H1 (cell line): ENCODE data around the gene LAMA4. TPM values are rescaled to one million over a fixed set of nuclear protein-coding genes. Genes with fewer than 3 reads are reported as not detected.

Experiments used
- CTCF ChIA-PET: fragments of 300-600 bp; sonication (Branson Sonifier 250); formaldehyde crosslinking; loops from one replicate; lab custom pipeline; 2021; ENCODE audit not compliant: partially characterized antibody; lab: Charles Lee
- POLR2A ChIA-PET: fragments of 300-600 bp; sonication (Branson Sonifier 250); formaldehyde crosslinking; loops from one replicate; lab custom pipeline; 2021; ENCODE audit warnings: inconsistent platforms; ENCODE audit not compliant: partially characterized antibody; lab: Charles Lee
- DNase-seq, 2 experiments: peaks; one replicate each; pipeline versions ENCODE4 v3.0.0 to v3.0.0-alpha.2; 2010 to 2022; ENCODE audit warnings: low spot score in 2 of 2, low read depth in 1 of 2, mixed read lengths in 1 of 2
- FAIRE-seq: peaks from 2 replicates; lab custom pipeline; 2011; peaks lifted over from hg19 to GRCh38; lab: Jason Lieb, UNC
- H2AFZ ChIP-seq: 2 replicates; pipeline ENCODE4 v1.8.1; 2012; ENCODE audit warnings: low read length, inconsistent platforms
- H2AK5ac ChIP-seq: 2 replicates; pipeline ENCODE4 v1.6.1; 2013; ENCODE audit warnings: low read depth, low read length
- H2BK120ac ChIP-seq: replicated peaks from 2 replicates; pipeline ENCODE3; 2013; ENCODE audit warnings: low read depth, low read length, inconsistent platforms
- H2BK12ac ChIP-seq: 2 replicates; pipeline ENCODE4 v1.6.1; 2013; ENCODE audit warnings: low read depth, low read length
- H2BK15ac ChIP-seq: 2 replicates; pipeline ENCODE4 v1.6.1; 2013; ENCODE audit warnings: low read length
- H2BK20ac ChIP-seq: 2 replicates; pipeline ENCODE4 v1.6.1; 2013; ENCODE audit warnings: low read length
- H2BK5ac ChIP-seq: 2 replicates; pipeline ENCODE4 v1.6.1; 2013; ENCODE audit warnings: low read depth, low read length
- H3K14ac ChIP-seq: 2 replicates; pipeline ENCODE4 v1.6.1; 2013; ENCODE audit warnings: inconsistent platforms; ENCODE audit not compliant: insufficient read length
- H3K18ac ChIP-seq: 2 replicates; pipeline ENCODE4 v1.6.1; 2013; ENCODE audit warnings: low read length; ENCODE audit errors: extremely low read depth
- H3K23ac ChIP-seq: 2 replicates; pipeline ENCODE4 v1.6.1; 2013; ENCODE audit warnings: inconsistent platforms; ENCODE audit not compliant: insufficient read length
- H3K23me2 ChIP-seq: 2 replicates; pipeline ENCODE4 v1.6.1; 2013; ENCODE audit warnings: low read depth, low read length
- H3K27ac ChIP-seq: 2 replicates; pipeline ENCODE4 v1.6.1; 2011; ENCODE audit warnings: low read depth, low read length, inconsistent platforms
- H3K27me3 ChIP-seq, 4 experiments: replicated peaks in 1 of 4; 1 replicate in 1 of 4; 2 replicates in 3 of 4; pipeline versions ENCODE4 v1.6.1 to v1.8.1; 2011 to 2013; ENCODE audit warnings: low read length in 3 of 4, mild to moderate bottlenecking in 3 of 4, inconsistent platforms in 2 of 4, mixed read lengths in 2 of 4, moderate library complexity in 1 of 4; ENCODE audit not compliant: control insufficient read depth in 3 of 4, insufficient read depth in 3 of 4; ENCODE audit errors: extremely low read depth in 1 of 4
- H3K36me3 ChIP-seq, 4 experiments: 2 replicates each; pipeline versions ENCODE4 v1.6.1 to v1.8.1; 2011 to 2013; ENCODE audit warnings: mild to moderate bottlenecking in 4 of 4, low read length in 3 of 4, moderate library complexity in 2 of 4, control low read depth in 1 of 4, inconsistent platforms in 1 of 4; ENCODE audit not compliant: insufficient read depth in 4 of 4, control insufficient read depth in 2 of 4
- H3K4ac ChIP-seq: replicated peaks from 2 replicates; pipeline ENCODE3; 2013; ENCODE audit warnings: low read length, low read depth, mixed read lengths, inconsistent platforms; ENCODE audit not compliant: insufficient read length
- H3K4me1 ChIP-seq, 4 experiments: replicated peaks in 1 of 4; 1 replicate in 1 of 4; 2 replicates in 3 of 4; pipeline versions ENCODE4 v1.6.1 to v1.8.1; 2011 to 2013; ENCODE audit warnings: low read length in 3 of 4, inconsistent platforms in 2 of 4, mixed read lengths in 1 of 4; ENCODE audit not compliant: insufficient read depth in 4 of 4, control insufficient read depth in 3 of 4
- H3K4me2 ChIP-seq, 2 experiments: 2 replicates each; pipeline versions ENCODE4 v1.6.1 to v1.8.1; 2011 to 2013; ENCODE audit warnings: low read depth in 2 of 2, low read length in 2 of 2, control low read depth in 1 of 2, inconsistent platforms in 1 of 2, mild to moderate bottlenecking in 1 of 2; ENCODE audit not compliant: insufficient read depth in 1 of 2
- H3K4me3 ChIP-seq, 4 experiments: fragments of 200-600, 300-600 bp in 1 of 4; sonication (generic), shearing (Covaris generic), sonication (Bioruptor Twin) in 1 of 4; 2 replicates each; pipeline versions ENCODE4 v1.5.1 to v1.8.1; 2011 to 2016; ENCODE audit warnings: low read length in 4 of 4, low read depth in 3 of 4, control low read depth in 2 of 4, inconsistent platforms in 2 of 4, mild to moderate bottlenecking in 2 of 4, mixed read lengths in 1 of 4, moderate library complexity in 1 of 4; ENCODE audit not compliant: insufficient read depth in 2 of 4; ENCODE audit errors: extremely low read depth in 1 of 4
- H3K56ac ChIP-seq: replicated peaks from 2 replicates; pipeline ENCODE3; 2013; ENCODE audit warnings: low read depth, mild to moderate bottlenecking, mixed read lengths, low read length, inconsistent platforms; ENCODE audit not compliant: insufficient read length
- H3K79me1 ChIP-seq: 2 replicates; pipeline ENCODE4 v1.6.1; 2013; ENCODE audit warnings: low read depth, low read length, control low read depth
- H3K79me2 ChIP-seq, 2 experiments: 2 replicates each; pipeline versions ENCODE4 v1.6.1 to v1.8.1; 2012 to 2013; ENCODE audit warnings: low read length in 2 of 2, mild to moderate bottlenecking in 2 of 2, inconsistent platforms in 1 of 2; ENCODE audit not compliant: insufficient read depth in 2 of 2, control insufficient read depth in 1 of 2
- H3K9ac ChIP-seq, 4 experiments: replicated peaks in 1 of 4; 1 replicate in 1 of 4; 2 replicates in 3 of 4; pipeline versions ENCODE4 v1.6.1 to v1.8.1; 2011 to 2013; ENCODE audit warnings: low read depth in 3 of 4, low read length in 3 of 4, control low read depth in 2 of 4, mild to moderate bottlenecking in 2 of 4, moderate library complexity in 2 of 4, inconsistent platforms in 1 of 4; ENCODE audit errors: extremely low read depth in 1 of 4
- H3K9me3 ChIP-seq, 2 experiments: 2 replicates each; pipeline versions ENCODE4 v1.6.1 to v1.8.1; 2012 to 2013; ENCODE audit warnings: mild to moderate bottlenecking in 2 of 2, moderate library complexity in 2 of 2, control low read depth in 1 of 2, inconsistent platforms in 1 of 2, low read depth in 1 of 2, low read length in 1 of 2, mixed read lengths in 1 of 2; ENCODE audit not compliant: insufficient read depth in 2 of 2
- H4K20me1 ChIP-seq, 2 experiments: replicated peaks in 1 of 2; 2 replicates each; pipeline versions ENCODE3 to v1.8.1; 2011 to 2013; ENCODE audit warnings: inconsistent platforms in 2 of 2, low read length in 2 of 2, mild to moderate bottlenecking in 1 of 2; ENCODE audit not compliant: insufficient read depth in 2 of 2, control insufficient read depth in 1 of 2
- H4K5ac ChIP-seq: 2 replicates; pipeline ENCODE4 v1.6.1; 2013; ENCODE audit warnings: low read length, low read depth, mixed read lengths, inconsistent platforms; ENCODE audit not compliant: insufficient read length
- H4K8ac ChIP-seq: 2 replicates; pipeline ENCODE4 v1.8.0; 2013; ENCODE audit warnings: mild to moderate bottlenecking, moderate library complexity, low read length, inconsistent platforms; ENCODE audit not compliant: insufficient read depth; ENCODE audit errors: extremely low read depth
- H4K91ac ChIP-seq: replicated peaks from 2 replicates; pipeline ENCODE3; 2013; ENCODE audit warnings: low read length, mixed read lengths, inconsistent platforms; ENCODE audit not compliant: insufficient read length
- CTBP2 ChIP-seq: IDR thresholded peaks from 2 replicates; pipeline ENCODE4 v1.7.0; 2011; ENCODE audit warnings: borderline replicate concordance, mild to moderate bottlenecking, moderate library complexity, mixed read lengths, low read length; ENCODE audit not compliant: insufficient read depth, insufficient read length
- SP4 ChIP-seq: IDR thresholded peaks from 2 replicates; pipeline ENCODE4 v1.6.1; 2012; ENCODE audit warnings: low read length, inconsistent platforms
- TEAD4 ChIP-seq: IDR thresholded peaks from 2 replicates; pipeline ENCODE4 v1.6.1; 2012; ENCODE audit warnings: low read depth, low read length, inconsistent platforms, mixed read lengths
- WGBS, 2 experiments: shearing (Covaris generic) in 1 of 2; methylation state at CpG; one replicate each; pipeline versions ENCODE4 v1.1.6 to v1.1.7; 2013 to 2015; ENCODE audit warnings: low lambda C conversion rate in 2 of 2, mixed read lengths in 2 of 2, inconsistent platforms in 1 of 2, low coverage in 1 of 2, missing lambda C conversion rate in 1 of 2; ENCODE audit not compliant: insufficient replicate concordance in 2 of 2, insufficient coverage in 1 of 2, insufficient read length in 1 of 2; ENCODE audit errors: extremely low coverage in 1 of 2, missing lambda C conversion rate in 1 of 2; 5-methylcytosine and 5-hydroxymethylcytosine counted together
- polyA plus RNA-seq, 7 experiments: library from polyadenylated mRNA; depleted of rRNA in 3 of 7; stranded (reverse) in 5 of 7; unstranded in 2 of 7; fragments of >200 nt in 5 of 7; fragments of 200-250 nt in 2 of 7; gene quantifications; 1 replicate in 5 of 7; 2 replicates in 1 of 7; 4 replicates in 1 of 7; pipeline versions ENCODE4 v1.2.1 to v1.2.3, GENCODE V29; 2011 to 2013; ENCODE audit warnings: missing spikeins in 2 of 7, mixed read lengths in 2 of 7
- total RNA-seq: library from RNA; stranded (reverse); fragmentation: NEBNext Ultra II Directional; extraction: Animal tissue kit (Norgen Biotek cat#: 25700); gene quantifications from 2 replicates; pipeline ENCODE4 v1.2.1, GENCODE V29; 2021
- TF ChIP-seq, protein P1 (sequence below): IDR thresholded peaks from 2 replicates; pipeline ENCODE4 v1.6.1; 2012; ENCODE audit warnings: inconsistent platforms

The LAMA4 gene
- total and polyA plus RNA-seq, 2 of the 8 experiments (the other 6 are each of a cell fraction or from before 2014, with no cell fraction given): 0.95 to 1.5 TPM

DNA sequence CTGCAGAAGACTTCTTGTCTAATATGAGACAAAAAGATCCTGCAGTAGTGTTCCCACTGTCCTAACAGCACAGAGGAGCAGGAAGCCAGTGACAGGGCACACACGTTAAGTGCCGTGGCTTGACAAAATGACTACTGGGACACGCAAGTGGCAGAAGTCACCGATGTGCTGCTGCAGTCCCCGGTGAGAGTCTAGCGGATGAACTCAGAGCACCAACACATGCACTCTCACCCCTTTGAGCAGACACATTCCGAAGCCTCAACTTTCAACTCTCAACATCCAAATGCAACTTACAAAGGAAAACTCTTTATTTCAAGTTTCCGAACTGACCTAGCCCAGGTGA is 898 bp downstream of the LAMA4 start:
- peaks cover 2 to 35% (median 16%) of the 10 kb centered on the region in 4 experiments for H3K27me3 ChIP-seq
- H3K18ac ChIP-seq: no peak overlapping the region
- peak overlapping the region; percentile 88 for H2AFZ ChIP-seq
- FAIRE-seq: peak; percentile 42
- H3K9ac ChIP-seq: no peak overlapping the region
- peak overlapping the region; percentile 63 to 76 (median 70) for H3K4me3 ChIP-seq
- ChIA-PET CTCF (interaction anchor here (0.6 to 2.7 kb wide), 10 partner anchors 10 to 90 kb away, joined by 3 to 16 read pairs (median 4); no protein-coding TSS in a partner anchor), POLR2A (interaction anchor here (1.4 kb wide), 1 partner anchor 10 kb away, joined by 6 read pairs; no protein-coding TSS in a partner anchor)
- peaks cover 12% of the 10 kb centered on the region for H3K23me2 ChIP-seq
- no peaks in the 10 kb centered on the region for H3K36me3 ChIP-seq
- no peaks in the 10 kb centered on the region for H3K79me2 ChIP-seq
- H3K27ac ChIP-seq: no peak overlapping the region
- H3K4me1 ChIP-seq: peaks cover 0 to 7% (median 2%) of the 10 kb centered on the region in 4 experiments; a peak in 3 of 7 replicates
- no peaks in the 10 kb centered on the region for H4K20me1 ChIP-seq
- H2BK20ac ChIP-seq: no peak overlapping the region
- H2BK12ac ChIP-seq: no peak overlapping the region; the same call in 1 of the 2 replicates
- H2BK120ac ChIP-seq: no peak overlapping the region
- peak overlapping the region; percentile 89 to 91 for H3K4me2 ChIP-seq
- no peak overlapping the region for H3K4ac ChIP-seq
- H3K79me1 ChIP-seq: no peaks in the 10 kb centered on the region
- H4K8ac ChIP-seq: no peak overlapping the region
- WGBS, 2 experiments: 5% methylated on average over 8 of the region's 8 CpGs; no CpG with 5 or more reads in 1 of the 2 experiments
- TF ChIP-seq, protein P1, sequence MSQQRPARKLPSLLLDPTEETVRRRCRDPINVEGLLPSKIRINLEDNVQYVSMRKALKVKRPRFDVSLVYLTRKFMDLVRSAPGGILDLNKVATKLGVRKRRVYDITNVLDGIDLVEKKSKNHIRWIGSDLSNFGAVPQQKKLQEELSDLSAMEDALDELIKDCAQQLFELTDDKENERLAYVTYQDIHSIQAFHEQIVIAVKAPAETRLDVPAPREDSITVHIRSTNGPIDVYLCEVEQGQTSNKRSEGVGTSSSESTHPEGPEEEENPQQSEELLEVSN: no peak
- TF ChIP-seq CTBP2: peak; percentile 7
- TF ChIP-seq TEAD4: no peak
- TF ChIP-seq SP4: no peak
- H4K5ac ChIP-seq: no peak overlapping the region
- H2BK5ac ChIP-seq: peak overlapping the region; percentile 27; the same call in 1 of the 2 replicates
- H3K9me3 ChIP-seq: no peaks in the 10 kb centered on the region
- no peak overlapping the region for H2AK5ac ChIP-seq
- no peak overlapping the region for H4K91ac ChIP-seq
- H2BK15ac ChIP-seq: no peak overlapping the region
- H3K14ac ChIP-seq: no peak overlapping the region
- H3K23ac ChIP-seq: no peak overlapping the region
- peak in 1 of 2 experiments; percentile 49 for DNase-seq
- H3K56ac ChIP-seq: no peak overlapping the region
